Stomach (tissue), 9 donors: ENCODE data around the gene FUT2. TPM values are rescaled to one million over a fixed set of nuclear protein-coding genes. Genes with fewer than 3 reads are reported as not detected.

ENCODE experiments used
- DNase-seq, 2 donors: peaks; one replicate each; pipeline versions ENCODE4 v3.0.0 to v3.0.0-alpha.2; 2013 to 2019
- H3K27ac ChIP-seq, 5 donors: fragments of 200-600 bp in 4 of 5; sonication (generic) in 4 of 5; one replicate each; pipeline ENCODE4 v1.5.1; 2013 to 2019; ENCODE audit warnings: mild to moderate bottlenecking in 1 of 5, moderate library complexity in 1 of 5
- H3K27me3 ChIP-seq, 3 donors: fragments of 200-600 bp; sonication (generic); one replicate each; pipeline ENCODE4 v1.5.1; 2017 to 2019; ENCODE audit warnings: mixed run types in 1 of 3
- H3K36me3 ChIP-seq, 4 donors: fragments of 200-600 bp; sonication (generic); 1 replicate in 3 of 4; 2 replicates in 1 of 4; pipeline ENCODE4 v1.5.1; 2016 to 2019
- H3K4me1 ChIP-seq, 4 donors: fragments of 200-600 bp; sonication (generic); one replicate each; pipeline ENCODE4 v1.5.1; 2016 to 2019
- H3K4me3 ChIP-seq, 4 donors: fragments of 200-600 bp; sonication (generic) in 3 of 4; one replicate each; pipeline ENCODE4 v1.5.1; 2016 to 2019; ENCODE audit warnings: mild to moderate bottlenecking in 1 of 4
- H3K9me3 ChIP-seq, 4 donors: fragments of 200-600 bp; sonication (generic); one replicate each; pipeline ENCODE4 v1.5.1; 2016 to 2019
- EP300 ChIP-seq: sonication (generic); formaldehyde crosslinking; IDR thresholded peaks from one replicate; pipeline ENCODE4 v1.6.1; 2017; ENCODE audit warnings: antibody characterized with exemption
- POLR2A ChIP-seq, 4 donors: fragments of 450-650 bp; IDR thresholded peaks; one replicate each; pipeline ENCODE4 v1.6.1; 2016; ENCODE audit warnings: antibody characterized with exemption in 4 of 4, control low read depth in 2 of 4, mild to moderate bottlenecking in 1 of 4, moderate library complexity in 1 of 4
- POLR2AphosphoS5 ChIP-seq, 3 donors: sonication (generic); formaldehyde crosslinking; IDR thresholded peaks; one replicate each; pipeline ENCODE4 v1.6.1; 2016; ENCODE audit warnings: antibody characterized with exemption in 3 of 3
- WGBS, 5 donors: extraction: QIAGEN DNeasy Blood & Tissue Kit in 3 of 5; methylation state at CpG; one replicate each; pipeline versions ENCODE4 v1.1.5 to v1.1.7; 2013 to 2018; 5-methylcytosine and 5-hydroxymethylcytosine counted together
- intact Hi-C: fragments of 100-400 bp; cut with DNase I; formaldehyde crosslinking; loops from one replicate; pipeline ENCODE4 v1.15.1; 2023; ENCODE audit warnings: low total_unique reads
- polyA plus RNA-seq, 3 donors: library from polyadenylated mRNA; stranded (reverse); fragments of 200-250 nt; gene quantifications; one replicate each; pipeline ENCODE4 v1.2.3, GENCODE V29; 2013
- total RNA-seq, 5 donors: library from RNA; depleted of rRNA; stranded (reverse); fragments of >200 nt; gene quantifications; one replicate each; pipeline versions ENCODE4 v1.1.0 to v1.2.3, GENCODE V29; 2014 to 2016
- TF ChIP-seq, protein P1 (sequence below), 7 experiments: fragments of 450-650 bp in 4 of 7; fragments of 200-600 bp in 3 of 7; sonication (generic) in 3 of 7; IDR thresholded peaks; one replicate each; pipeline ENCODE4 v1.5.1; 2016 to 2019; ENCODE audit warnings: antibody characterized with exemption in 7 of 7, control low read depth in 2 of 7, mild to moderate bottlenecking in 1 of 7
- donor health status: healthy with polysubstance abuse.
- donor health status: Bipolar disorder and iron deficiency.
- donor health status: healthy.

The FUT2 gene
- total and polyA plus RNA-seq, 8 donors = 22.7 to 76.8 (median 31.1) TPM

DNA sequence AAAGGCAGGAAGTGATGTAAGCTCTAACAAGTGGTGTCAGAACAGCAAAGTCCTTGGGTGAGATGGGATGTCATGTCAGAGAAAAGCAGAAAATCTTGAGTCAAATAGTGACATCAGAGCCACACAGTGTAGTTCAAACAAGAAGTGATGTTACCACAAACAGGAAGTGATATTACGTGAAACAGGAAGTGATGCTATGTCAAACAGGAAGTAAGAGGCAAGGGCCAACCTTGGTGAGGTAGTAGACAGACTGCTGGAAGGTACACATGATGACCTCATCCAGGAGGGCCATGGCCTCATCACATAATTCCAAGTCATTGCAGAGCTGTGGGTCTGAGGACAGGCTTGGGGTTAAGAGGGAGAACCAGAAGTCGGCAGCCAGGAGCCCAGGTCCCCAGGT lies 30.8 kb downstream of the FUT2 start:
- WGBS, 5 donors = 76 to 86% (median 83%) methylated on average over 2 of the region's 2 CpGs
- peak in 1 of 2 donors; percentile 66 for DNase-seq
- Histone ChIP-seq H3K9me3 (no peaks in the 10 kb centered on the region), H3K27me3 (peaks cover 0 to 7% (median 0%) of the 10 kb centered on the region in 3 donors), H3K4me3 (no peak overlapping the region), H3K4me1 (peaks cover under 1 to 20% (median 9%) of the 10 kb centered on the region in 4 donors), H3K27ac (peak overlapping the region in 4 of 5 donors; percentile 61 to 70 (median 66)), H3K36me3 (peaks cover 0 to 6% (median 2%) of the 10 kb centered on the region in 4 donors)
- intact Hi-C loops = no loop called here
- no peak for TF ChIP-seq POLR2A (IDR thresholded peaks at IDR 0.05)
- TF ChIP-seq EP300 = no peak

DNA sequence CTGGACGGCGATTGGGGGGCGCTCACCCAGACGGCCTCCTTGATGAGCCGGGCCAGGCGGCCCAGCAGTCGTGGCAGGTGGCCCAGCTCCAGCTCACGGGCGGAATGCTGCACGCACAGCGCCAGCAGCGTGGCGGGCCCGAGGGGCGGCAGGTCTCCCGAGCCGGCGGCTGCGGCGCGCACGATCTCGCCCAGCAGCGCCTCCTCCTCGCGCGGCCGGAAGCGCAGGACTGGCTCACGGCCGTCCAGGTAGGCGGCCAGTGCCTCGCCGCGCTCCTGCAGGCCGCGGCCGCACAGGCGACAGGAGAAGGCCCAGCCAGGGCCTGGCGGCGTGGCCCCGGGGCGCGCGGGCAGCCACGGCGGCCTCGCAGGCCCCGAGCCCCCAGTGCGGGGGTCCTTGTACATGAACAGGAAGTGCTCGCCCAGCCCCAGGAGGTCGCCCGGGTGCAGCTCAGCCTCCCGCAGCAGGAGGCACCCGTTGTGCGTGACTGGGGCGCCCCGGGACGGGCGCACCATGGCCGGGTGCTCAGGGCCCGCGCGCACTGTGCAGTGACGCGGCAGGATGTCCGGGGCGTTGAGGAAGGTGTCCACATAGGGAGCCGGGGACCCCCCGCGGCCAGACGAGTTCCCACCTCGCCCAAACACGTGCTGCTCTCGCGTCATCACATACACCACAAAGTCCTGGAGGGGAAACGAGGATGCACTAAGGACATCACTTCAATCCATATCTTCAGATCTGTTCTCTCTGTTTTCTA lies 33.3 kb downstream of the FUT2 start:
- peak overlapping the region in 2 of 5 donors; percentile 15 to 16 for H3K27ac ChIP-seq

DNA sequence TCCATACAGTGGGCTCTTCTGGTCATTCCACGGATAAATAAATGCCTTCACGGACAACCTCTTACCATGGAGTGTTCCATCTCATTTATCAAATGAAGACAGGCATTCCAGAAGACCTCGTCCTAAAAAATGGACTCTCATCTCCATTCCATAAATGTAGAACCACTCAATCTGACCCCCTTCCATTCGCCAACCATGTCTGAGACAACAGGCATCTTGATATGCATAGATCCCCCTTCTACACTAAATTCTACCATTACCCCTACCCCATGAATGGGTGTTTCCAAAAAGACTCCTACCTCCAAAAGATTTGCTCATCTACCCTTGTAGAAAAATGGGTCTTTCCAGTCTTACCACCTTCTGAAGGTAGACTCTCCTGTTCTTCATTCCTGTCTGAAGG lies 35.7 kb downstream of the FUT2 start:
- TF ChIP-seq EP300 (no peak), POLR2A (IDR thresholded peaks at IDR 0.05) (no peak), POLR2AphosphoS5 (IDR thresholded peaks at IDR 0.05) (no peak)
- TF ChIP-seq, protein P1, sequence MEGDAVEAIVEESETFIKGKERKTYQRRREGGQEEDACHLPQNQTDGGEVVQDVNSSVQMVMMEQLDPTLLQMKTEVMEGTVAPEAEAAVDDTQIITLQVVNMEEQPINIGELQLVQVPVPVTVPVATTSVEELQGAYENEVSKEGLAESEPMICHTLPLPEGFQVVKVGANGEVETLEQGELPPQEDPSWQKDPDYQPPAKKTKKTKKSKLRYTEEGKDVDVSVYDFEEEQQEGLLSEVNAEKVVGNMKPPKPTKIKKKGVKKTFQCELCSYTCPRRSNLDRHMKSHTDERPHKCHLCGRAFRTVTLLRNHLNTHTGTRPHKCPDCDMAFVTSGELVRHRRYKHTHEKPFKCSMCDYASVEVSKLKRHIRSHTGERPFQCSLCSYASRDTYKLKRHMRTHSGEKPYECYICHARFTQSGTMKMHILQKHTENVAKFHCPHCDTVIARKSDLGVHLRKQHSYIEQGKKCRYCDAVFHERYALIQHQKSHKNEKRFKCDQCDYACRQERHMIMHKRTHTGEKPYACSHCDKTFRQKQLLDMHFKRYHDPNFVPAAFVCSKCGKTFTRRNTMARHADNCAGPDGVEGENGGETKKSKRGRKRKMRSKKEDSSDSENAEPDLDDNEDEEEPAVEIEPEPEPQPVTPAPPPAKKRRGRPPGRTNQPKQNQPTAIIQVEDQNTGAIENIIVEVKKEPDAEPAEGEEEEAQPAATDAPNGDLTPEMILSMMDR (IDR thresholded peaks at IDR 0.05) = no peak
- intact Hi-C loops = no loop called here
- H3K9me3 ChIP-seq = no peaks in the 10 kb centered on the region
- H3K36me3 ChIP-seq = peaks cover 0 to 18% (median 3%) of the 10 kb centered on the region in 4 donors
- no peaks in the 10 kb centered on the region for H3K4me1 ChIP-seq
- WGBS, 5 donors = 85 to 97% (median 91%) methylated on average over 4 of the region's 4 CpGs
- H3K27me3 ChIP-seq = peaks cover 0 to 11% (median 0%) of the 10 kb centered on the region in 3 donors
- no peak for DNase-seq
- H3K27ac ChIP-seq = no peak overlapping the region
- H3K4me3 ChIP-seq = no peak overlapping the region

More for the DNA sequence above, 33.3 kb downstream of the FUT2 start:
- H3K36me3 ChIP-seq = peaks cover 0 to 14% (median 5%) of the 10 kb centered on the region in 4 donors
- peaks cover 0 to 7% (median 0%) of the 10 kb centered on the region in 3 donors for H3K27me3 ChIP-seq
- peak in 1 of 2 donors; percentile 70 for DNase-seq
- H3K4me1 ChIP-seq = peaks cover 0 to 16% (median 9%) of the 10 kb centered on the region in 4 donors
- intact Hi-C loops = no loop called here
- TF ChIP-seq EP300 (no peak), POLR2AphosphoS5 (IDR thresholded peaks at IDR 0.05) (no peak), POLR2A (IDR thresholded peaks at IDR 0.05) (no peak)
- TF ChIP-seq, protein P1 (IDR thresholded peaks at IDR 0.05) = no peak
- 62 to 75% (median 68%) methylated on average over 40 to 77 of the region's 77 CpGs for WGBS, 5 donors
- H3K9me3 ChIP-seq = no peaks in the 10 kb centered on the region
- peak overlapping the region in 3 of 4 donors; percentile 1 to 34 (median 6) for H3K4me3 ChIP-seq

DNA sequence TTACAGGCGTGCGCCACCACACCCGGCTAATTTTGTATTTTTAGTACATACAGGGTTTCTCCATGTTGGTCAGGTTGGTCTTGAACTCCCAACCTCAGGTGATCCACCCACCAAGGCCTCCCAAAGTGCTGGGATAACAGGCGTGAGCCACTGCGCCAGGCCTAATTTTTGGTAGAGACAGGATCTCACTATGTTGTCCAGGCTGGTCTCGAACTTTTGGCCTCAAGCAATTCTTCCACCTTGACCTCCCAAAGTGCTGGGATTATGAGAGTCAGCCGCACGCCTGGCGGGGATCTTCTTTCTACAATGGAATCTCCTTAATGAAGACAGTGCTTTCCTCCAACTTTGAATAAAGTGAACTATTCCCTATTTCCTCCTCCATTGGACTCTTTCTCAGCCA lies 38.9 kb downstream of the FUT2 start:
- Histone ChIP-seq H3K4me1 (peaks cover 12 to 26% (median 24%) of the 10 kb centered on the region in 4 donors), H3K27ac (no peak overlapping the region), H3K4me3 (no peak overlapping the region), H3K9me3 (no peaks in the 10 kb centered on the region), H3K36me3 (peaks cover 0 to 12% (median 3%) of the 10 kb centered on the region in 4 donors), H3K27me3 (peaks cover 0 to 19% (median 0%) of the 10 kb centered on the region in 3 donors)
- WGBS, 5 donors = 93 to 98% (median 95%) methylated on average over 9 of the region's 9 CpGs
- TF ChIP-seq POLR2AphosphoS5 (IDR thresholded peaks at IDR 0.05) (no peak), POLR2A (IDR thresholded peaks at IDR 0.05) (no peak)
- DNase-seq = no peak
- intact Hi-C loops = no loop called here

DNA sequence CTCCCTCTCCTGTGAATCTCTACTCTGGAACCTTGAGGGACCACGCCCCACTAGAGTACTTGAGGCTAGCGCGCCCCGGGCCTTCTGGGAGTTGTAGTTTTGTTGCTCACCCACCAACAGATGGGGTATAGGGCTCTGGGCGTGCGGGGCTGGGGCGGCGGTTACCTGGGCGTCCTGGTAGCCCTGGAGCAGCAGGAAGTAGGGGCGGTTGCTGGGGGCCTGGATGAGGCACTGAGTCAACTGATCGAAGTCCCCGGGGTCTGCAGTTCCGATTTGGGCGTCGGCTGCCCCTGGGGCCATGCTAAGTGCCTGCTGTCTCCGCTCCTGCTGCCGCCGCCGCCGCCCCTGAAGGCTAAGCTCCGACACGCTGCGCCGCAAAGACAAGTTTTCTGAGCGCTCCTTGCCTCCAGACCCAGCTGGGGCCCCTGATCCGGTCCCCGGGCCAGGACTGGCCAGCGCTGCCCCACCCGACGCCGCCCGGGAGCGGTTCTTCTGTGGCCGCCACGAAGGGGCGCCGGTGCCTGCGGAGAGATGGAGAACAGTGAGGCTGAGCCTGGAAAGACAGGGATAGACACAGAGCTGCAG lies 39.4 kb downstream of the FUT2 start:
- Histone ChIP-seq H3K4me3 (no peak overlapping the region), H3K27me3 (peaks cover 0 to 24% (median 0%) of the 10 kb centered on the region in 3 donors), H3K36me3 (peaks cover 0 to 12% (median 3%) of the 10 kb centered on the region in 4 donors), H3K4me1 (peaks cover 17 to 31% (median 28%) of the 10 kb centered on the region in 4 donors), H3K27ac (peak overlapping the region in 1 of 5 donors; percentile 1), H3K9me3 (no peaks in the 10 kb centered on the region)
- TF ChIP-seq, protein P1 (IDR thresholded peaks at IDR 0.05) = no peak
- no peak for TF ChIP-seq EP300
- no peak for TF ChIP-seq POLR2AphosphoS5 (IDR thresholded peaks at IDR 0.05)
- TF ChIP-seq POLR2A (IDR thresholded peaks at IDR 0.05) = no peak
- peak in 1 of 2 donors; percentile 83 for DNase-seq
- intact Hi-C loops = no loop called here
- WGBS, 5 donors = 35 to 65% (median 43%) methylated on average over 16 to 38 of the region's 38 CpGs
